HG02588 (cell line): Measurements from ENCODE around the gene MVB12A.

Experiments used
- ATAC-seq: cut with Tn5 transposase; IDR thresholded peaks from one replicate; pipeline ENCODE4 v1.9.1; 2021; ENCODE audit warnings: mild to moderate bottlenecking, moderate library complexity; ENCODE audit not compliant: unreplicated experiment

Gene MVB12A

DNA sequence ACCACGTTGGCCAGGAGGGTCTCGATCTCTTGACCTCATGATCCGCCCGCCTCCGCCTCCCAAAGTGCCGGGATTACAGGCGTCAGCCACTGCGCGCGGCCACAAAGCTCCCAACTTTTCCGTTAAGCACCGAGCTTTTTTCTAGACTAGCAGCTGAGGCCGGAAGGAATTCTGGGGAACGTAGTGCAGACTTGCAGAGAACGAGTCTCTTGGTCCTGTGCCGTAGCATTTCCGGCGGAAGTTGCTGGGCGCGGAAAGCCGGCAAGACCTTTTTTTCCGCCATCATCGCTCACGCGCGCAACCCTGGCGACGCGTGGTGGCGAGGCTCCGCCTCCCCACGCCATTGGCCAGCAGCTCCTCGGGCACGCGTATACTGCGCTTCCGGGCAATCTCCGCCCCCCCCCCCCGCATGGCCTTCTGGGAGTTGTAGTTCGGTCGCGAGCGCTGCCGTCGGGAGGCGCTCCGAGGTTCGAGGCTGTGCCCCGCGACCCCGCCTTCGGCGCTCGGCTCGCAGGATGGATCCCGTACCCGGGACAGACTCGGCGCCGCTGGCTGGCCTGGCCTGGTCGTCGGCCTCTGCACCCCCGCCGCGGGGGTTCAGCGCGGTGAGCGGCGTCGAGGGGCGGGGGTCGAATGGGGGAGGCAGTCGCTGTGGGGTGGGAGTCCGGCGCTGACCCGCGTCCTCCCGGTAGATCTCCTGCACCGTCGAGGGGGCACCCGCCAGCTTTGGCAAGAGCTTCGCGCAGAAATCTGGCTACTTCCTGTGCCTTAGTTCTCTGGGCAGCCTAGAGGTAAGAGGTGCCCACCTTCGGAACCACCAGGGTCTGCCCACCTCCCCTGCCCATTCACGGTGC lies at the start of gene MVB12A:
Gene MVB12A (plus strand): TSS at position 427 of the 854 bp plus-strand sequence. CDS start 89 bp downstream, at position 516.
- ATAC-seq = peak; percentile 80

DNA sequence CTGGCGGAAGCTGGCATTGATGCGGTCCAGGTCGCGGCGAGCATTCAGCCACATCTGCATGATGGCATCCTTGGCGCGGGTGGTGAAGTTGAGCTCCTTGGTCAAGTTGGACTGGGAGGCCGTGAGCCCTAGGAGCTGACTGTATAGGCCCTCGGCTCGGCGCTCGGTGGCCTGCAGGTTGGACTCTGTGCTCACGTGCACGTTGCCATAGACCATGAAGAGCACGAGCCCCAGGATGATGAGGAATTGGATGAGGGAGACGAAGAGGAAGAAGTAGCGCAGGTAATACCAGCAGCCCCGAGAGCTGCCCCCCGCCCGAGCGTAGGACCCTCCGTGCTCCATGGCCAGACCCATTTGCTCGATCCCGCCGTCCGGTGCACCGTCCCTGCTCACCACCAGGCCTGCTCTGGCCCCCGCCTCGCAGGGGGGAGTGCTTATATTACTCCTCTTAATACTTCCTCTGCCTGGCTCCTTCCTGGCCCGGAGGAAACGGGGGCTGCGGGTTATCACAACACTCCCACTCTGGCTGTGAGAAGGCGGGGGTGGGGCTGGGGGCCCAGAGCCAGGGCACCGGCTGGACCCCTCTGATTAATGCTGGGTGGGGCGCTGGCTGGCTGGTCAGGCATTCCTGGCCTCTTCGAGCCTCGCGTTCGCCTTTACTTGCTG lies 42.8 kb upstream of the MVB12A start, which contains the start of gene PLVAP:
Gene PLVAP (minus strand): TSS at position 408 of the 666 bp plus-strand sequence. CDS start 54 bp downstream, at position 354.
- no peak for ATAC-seq

DNA sequence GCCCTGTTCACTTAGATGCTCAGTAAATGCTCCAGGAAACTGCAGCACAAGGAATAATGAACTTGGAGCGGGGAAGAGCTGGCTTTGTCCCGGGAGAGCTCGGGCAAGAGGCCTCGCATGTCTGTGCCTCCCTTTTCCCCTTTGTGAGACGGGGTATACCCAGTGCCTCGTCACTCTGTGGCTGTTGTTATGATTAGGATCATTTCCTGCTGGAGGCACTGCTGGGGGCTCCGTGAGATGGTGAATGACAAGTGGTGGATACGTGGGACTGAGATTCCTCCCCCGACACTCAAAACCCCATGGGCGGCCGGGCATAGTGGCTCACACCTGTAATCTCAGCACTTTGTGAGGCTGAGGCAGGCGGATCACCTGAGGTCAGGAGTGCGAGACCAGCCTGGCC lies 41.6 kb upstream of the MVB12A start:
- ATAC-seq = no peak

DNA sequence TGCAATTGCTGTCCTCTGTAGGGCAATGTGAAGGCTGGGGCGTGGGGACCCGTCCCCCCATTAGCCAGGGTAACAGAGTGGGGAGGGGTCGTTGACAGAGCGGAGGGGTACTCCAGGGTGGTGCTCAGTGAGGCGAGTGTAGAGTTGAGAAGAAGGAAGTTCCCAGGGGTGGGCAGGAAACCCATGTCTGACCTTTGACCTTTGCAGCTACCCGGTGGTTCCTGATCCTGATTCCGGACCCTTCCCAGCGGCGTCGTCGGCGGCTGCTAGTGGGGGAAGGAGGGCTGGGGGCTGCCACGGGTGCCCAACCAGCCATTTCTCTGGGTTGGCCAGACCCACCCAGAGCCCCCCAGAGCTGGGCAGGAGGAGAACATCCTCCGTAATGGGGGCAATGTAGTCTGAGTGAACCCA lies 40.6 kb upstream of the MVB12A start:
- ATAC-seq = no peak

DNA sequence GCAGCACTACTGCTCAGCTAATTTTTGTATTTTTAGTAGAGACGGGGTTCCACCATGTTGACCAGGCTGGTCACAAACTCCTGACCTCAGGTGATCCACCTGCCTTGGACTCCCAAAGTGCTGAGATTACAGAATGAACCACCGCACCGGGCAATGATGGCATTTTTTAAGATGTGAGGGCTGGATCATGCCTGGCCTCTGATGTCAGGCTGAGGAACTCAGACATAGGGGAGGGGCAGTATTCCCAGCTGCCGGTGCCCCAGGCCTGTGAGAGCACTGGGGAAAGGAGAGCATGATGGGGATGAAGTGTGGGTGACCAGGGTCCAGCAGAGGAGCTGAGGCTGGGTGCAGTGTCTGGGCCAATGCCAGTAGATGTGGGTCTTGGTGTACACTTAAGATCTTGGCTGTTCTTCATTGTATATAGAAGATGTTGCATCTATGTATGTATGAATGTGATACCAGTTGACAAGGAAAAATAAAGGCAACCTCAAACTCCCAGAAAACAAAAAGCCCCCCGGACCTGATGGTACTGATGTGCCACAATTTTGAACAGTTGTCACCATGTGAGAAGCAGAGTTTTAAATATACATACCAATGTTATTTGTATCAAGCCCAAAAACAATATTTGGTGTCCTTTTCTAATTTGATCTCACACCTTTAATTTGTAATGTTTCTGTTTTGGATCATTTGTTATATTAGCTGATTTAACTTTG lies 39.3 kb upstream of the MVB12A start:
- ATAC-seq = no peak

DNA sequence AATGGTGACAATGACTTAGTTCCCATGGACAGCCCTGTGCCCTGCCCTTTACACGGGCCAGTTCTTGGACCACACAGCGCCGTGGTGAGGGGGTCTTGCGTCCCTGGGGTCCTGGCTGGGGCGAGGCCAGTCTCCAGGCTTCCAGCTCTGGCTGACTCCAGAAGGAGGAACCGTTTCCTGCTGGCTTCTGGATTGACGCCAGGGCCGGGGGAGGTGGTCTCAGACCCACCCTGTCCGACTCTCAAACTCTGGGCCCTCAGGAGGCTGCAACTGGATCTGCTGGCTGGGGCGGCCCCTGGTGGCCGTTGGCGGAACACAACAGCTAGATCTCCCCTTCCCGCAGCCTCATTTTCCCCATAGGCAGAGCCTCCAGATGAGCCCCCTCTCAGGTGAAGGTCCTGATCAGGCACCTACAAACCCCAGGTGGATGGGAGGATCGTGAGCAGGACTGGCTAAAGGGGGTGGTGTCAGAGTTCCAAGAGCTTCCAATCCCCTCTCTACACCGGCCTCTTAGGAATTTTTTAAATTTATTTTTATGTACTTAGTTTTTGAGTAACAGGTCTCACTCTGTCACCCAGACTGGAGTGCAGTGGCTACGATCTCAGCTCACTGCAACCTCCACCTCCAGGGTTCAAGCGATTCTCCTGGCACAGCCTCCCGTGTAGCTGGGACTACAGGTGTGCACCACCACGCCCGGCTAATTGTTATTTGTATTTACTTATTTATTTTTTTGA lies 33.8 kb upstream of the MVB12A start:
- no peak for ATAC-seq

DNA sequence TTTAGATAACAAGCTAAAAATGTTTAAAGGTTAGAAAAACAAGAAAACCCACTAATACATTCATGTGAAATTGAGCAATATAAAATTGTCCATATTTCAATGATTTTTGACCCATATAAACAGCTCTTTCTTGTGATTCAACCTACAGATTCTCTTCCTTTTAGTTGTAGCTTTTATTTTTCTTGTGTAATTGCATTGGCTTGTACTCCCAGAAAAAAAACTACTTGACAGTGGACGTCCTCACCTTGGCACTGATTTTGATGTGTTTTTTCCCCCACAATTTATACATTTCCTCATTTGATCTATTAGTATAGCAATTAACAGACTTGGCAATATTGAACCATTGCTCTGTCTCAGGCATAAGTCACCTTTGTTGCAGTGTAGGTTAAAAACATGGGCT lies 30.6 kb upstream of the MVB12A start:
- no peak for ATAC-seq

DNA sequence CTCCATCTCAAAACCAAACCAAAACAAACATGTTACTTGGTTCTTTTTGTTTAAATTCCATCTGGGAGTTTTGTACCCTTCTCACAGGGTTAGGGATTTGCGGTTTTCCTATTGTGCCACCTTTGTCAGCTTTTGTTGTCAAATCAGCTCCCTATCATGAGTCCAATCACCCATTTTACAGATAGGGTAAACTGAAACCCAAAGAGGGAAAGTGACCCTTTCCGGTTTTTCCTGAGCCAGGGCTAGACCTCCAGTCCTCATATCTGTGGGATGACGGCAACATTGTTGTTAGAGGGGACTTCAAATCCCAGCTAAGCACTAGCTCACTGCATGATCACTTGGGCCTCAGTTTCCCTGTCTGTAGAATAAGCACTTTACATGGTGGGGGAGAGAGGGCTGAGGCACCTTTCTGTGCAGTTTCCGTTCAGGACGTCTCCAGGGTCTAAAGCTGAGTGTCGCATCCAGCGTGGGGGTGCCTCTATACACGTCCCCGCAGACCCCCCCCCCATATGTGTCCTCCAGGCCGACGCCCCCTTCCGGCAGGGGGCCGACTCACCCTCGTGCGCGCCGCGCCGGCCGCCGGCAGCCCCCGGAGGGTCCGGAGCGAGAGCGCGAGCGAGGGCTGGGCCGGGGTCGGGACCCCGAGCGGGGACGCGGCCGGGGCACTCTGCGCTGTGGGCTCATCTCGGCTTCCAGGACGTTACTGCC lies 29.7 kb upstream of the MVB12A start:
- no peak for ATAC-seq

DNA sequence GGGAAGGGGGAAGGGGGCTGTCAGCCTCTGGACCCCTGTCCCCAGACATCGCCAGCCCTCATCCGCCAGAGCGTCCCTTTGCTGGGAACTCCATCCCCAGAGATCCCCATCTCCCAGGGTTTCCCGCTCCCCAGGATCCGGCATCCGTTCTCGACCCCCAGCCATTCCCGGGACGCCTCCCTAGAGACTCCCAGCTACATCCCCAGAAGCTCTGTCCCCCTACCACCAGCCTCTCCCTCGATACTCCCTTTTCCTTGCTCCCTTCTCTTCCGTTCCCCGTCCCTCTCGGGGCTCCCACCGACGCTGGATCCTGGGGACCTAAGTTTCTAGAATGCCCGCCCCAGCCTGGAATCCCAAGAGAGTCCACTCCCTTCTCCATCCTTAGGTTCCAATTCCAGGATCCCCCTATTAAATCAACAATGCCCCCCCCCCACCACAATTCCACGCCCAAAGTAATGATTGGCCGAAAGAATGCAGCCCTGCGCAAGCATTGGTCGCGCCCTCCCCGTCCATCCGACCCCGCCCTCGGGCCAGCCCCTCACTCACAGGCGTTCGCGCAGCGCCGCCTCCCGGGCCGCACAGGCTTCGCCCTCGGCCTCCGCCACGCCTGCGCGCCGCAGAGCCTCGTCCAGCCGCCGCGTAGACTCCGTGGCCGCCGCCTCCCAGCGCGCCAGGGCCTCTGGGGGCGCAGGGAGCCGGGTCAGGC lies 29.0 kb upstream of the MVB12A start:
- ATAC-seq = peak; percentile 77

DNA sequence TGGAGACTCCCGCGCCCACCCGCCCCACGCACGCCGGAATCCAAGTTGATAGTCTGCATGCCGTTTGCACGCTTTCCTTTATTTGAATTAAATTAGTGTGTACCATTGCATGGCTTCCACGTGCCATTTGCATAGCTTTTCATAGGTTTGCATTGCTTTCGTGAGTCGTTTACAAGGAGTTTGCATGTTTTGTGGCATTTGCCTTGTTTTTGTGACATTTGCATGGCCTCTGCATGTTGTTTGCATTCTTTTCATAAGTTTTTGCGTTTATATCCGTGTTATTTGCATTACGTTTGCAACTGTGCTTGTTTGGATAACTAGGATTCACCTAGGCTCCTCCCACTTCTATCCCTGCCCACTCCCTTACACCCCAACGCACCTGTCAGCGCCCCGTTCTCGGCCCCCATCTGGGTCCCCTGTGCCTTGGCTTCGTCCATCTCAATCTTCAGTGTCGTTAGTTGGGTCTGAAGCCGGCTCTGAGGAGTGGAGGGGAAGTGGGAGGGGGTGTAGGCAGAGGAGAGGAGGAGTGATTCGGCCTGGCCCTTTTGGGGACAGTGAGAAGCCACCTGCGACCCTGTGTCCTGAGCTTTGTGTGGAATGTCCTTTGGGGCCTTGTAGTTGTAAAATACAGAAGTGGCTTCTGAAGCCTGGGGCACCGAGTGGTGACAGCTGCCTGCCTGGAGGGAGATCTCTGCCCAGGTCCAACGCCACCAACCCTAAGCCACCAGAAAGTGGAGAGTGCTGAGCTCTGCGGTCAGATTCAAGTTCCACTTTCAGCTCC lies 28.3 kb upstream of the MVB12A start:
- no peak for ATAC-seq

DNA sequence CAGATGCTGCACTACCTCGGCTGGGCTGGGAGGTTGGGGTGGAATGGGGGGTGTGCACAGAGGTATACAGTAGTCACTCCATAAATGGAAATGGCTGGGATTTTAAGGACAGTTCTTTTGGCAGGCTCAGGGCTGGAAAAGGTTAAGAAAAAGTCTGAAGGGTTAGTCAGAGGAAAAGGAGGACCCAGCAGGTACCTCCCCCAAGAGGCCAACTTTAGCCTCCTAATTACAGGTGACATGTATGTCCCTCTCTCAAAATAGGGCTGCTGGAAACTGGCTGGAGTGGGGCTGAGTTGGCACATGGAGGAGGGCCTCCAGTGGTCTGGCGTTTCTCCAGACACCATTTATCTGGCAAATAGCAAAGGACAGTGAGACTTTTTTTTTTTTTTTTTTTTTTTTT lies 26.8 kb upstream of the MVB12A start:
- ATAC-seq = no peak

DNA sequence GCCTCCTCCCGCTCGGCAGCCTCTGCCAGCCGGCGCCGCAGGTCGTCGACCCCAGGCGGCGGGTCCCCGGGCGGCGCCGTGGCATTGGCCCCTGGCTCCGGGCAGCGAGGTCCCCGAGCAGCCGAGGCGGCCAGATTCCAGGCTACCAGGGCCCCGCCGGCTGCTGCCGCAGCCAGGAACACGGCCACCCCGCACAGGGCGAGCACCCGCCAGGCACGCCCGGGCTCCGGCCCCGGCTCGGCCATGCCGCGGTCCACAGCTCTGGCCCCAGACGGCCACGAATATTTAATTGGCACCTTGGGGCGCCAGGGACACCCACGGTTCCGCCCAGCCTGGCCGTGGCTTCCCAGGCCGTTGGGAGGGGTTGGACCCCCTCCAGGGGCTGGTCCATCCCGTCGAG lies 25.9 kb upstream of the MVB12A start, which contains the start of gene CCDC194:
Gene CCDC194 (minus strand): TSS at position 283 of the 400 bp plus-strand sequence. CDS start 38 bp downstream, at position 245.
- ATAC-seq = no peak

DNA sequence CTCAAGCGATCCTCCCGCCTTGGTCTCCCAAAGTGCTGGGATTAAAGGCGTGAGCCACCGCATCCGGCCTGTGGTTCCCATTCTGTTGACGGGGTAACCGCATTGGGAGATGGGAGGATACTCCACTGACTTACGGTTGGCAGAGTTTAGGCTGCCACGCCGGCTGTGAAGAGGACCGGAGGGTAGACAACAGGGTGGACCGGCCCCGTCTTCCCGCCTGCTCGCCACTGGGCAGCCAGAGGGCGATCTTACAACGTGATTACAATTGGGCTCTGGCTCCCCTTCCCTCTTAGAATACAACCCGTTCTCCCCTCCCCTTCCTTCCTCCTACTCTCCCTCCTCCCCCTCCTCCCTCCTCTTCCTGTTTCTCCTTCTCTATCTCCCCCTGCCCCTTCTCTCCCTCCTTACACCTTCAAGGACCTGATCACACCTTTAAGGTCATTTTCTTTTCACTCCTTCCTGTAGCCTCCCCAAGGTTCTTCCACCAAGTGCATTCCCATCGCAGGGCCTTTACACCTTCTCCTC lies 24.9 kb upstream of the MVB12A start:
- no peak for ATAC-seq

DNA sequence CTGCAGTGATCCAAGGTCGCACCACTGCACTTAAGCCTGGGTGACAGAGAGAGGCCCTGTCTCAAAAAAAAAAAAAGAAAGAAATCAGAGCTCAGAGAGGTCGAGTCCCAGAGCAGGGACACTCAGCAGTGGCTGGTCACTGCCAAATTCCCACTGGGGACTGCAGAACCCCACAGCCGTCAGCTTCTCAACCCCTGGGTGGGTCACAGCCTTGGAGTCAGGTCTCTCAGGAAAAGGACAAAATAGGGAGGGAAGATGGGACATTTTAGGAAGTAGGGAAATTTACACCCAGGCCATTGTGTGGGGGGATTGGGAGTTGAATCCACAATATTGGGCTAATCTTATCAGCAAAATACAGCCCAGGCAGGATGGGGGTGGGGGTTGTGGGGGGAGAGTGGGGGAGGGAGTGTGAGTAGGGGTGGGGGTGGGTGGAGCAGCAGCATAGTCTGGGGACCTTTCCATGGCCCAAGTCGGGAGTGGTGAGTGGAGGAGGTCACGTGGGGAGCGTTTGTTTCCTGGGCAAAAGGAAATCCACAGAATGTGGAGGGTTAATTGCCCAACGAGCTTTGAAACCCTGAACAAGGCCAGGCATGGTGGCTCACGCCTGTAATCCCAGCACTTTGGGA lies 20.8 kb upstream of the MVB12A start:
- no peak for ATAC-seq

DNA sequence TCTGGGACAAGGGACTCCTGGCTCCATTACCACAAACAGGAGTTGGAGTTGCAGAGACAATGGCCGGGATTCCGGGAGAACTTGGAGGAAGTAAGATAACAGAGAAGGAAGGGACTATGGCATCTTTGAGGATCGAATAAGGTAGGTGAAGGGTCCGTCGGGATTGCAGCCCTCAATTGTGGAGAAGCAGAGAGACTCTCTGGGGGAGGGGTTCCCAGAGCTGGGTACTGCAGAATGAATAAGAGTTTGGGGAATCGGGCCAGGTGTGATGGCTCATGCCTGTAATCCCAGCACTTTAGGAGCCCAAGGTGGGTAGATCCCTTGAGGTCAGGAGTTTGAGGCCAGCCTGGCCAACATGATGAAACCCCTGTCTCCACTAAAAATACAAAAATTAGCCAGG lies 18.2 kb upstream of the MVB12A start:
- ATAC-seq = no peak

DNA sequence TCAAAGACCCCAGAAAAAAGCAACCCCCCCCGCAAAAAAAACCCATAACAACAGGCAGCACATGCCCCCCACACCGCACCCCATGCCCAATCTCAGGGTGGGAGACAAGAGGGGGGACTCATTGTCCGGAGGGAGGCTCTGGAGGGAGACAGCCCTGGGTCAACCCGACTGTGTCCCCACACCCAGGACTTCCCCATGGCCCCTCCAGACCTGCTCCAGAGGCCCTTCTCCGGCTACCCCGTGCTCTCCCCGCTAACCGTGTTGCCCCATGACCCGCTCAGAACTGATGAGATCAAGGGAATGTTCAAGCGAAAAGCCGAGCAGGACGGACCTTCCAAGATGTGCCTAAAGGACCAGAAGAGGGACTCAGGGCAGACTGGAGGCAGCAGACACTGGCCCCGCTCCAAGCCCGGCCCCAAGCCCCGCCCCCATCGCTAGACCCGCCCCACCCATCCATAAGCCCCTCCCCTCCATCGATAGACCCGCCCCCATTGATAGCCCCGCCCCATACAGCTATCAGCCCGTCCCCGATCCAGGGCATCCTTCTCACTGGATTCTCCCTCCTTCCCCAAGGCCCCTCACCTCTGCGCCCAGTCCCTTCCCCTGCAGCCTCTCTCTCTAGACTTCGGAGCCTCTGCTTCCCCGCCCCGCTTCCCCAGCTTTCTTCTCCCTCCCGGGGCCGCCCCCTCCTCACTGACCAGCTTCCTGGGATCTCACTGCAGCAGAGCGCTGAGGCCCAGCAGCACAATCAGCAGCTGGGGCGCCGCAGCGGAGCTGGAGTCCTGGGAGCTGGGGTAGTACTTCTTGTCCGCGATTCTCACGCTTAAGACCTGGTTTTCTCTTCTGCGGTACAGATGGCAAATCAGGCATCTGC lies 16.6 kb upstream of the MVB12A start:
- ATAC-seq = no peak

DNA sequence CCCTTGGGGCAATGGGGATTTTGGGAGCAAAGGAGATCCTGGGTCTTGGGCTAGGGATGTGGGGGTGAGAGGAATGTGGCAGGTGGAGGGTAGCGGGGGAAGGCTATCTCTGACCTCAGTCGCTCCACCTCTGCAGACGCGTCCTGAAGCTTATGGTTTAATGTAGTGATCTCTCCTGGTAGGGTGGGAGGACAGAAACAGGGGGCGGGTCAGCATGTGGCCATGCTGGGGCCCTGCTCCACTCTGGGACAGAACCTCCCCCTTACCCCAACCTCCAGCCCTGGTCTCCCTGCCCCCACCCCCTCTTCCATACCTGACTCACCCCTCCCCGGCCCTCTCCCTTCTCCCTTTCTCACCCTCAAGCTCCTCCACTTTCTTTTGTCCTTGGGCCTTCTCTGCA lies 15.8 kb upstream of the MVB12A start:
- ATAC-seq = no peak
